ENCODE data around the gene DHX32.

DNA sequence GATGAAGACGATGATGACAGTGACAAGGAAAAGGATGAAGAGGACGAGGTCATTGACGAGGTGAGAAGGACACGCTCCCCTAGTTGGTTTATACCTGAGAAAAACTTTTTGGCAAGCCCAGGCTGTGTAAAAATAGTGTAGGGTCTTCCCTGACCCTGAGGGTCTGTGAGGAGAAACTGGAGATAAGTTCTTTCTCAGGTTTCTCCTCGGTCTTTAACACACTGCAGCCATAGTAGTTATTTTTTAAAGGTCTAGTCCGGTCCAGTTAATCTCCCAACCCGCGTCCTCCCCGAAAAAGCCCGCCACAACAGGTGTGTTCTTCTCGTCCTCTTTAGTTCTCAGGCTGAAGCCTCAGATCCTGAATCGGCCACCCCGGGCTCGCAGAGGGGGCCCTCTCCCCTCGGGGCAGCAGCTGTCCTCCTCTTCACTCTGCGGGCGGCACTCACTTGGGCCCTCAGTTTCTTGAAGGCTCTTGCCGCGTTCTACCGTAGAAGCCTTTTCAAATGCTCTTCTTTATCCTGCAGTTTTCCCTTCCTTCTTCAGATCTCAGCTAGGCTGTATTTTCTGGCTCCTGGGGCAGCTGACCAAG is 57.3 kb downstream of the DHX32 start:
- no peak for TF ChIP-seq ESRRG (CRISPR knock-in tag; IDR thresholded peaks at IDR 0.05)
- no peak for TF ChIP-seq RARB (CRISPR knock-in tag; IDR thresholded peaks at IDR 0.05)
- TF ChIP-seq GLIS3 (CRISPR knock-in tag; IDR thresholded peaks at IDR 0.05) = no peak
- no peak for TF ChIP-seq SNAI2 (CRISPR knock-in tag; IDR thresholded peaks at IDR 0.05)
- TF ChIP-seq ZNF565 (CRISPR knock-in tag; conservative IDR thresholded peaks at IDR 0.05; ENCODE audit: low read depth) = no peak
- no peak for TF ChIP-seq ZC3H10 (CRISPR knock-in tag; IDR thresholded peaks at IDR 0.05)
- TF ChIP-seq CREB5 (CRISPR knock-in tag; IDR thresholded peaks at IDR 0.05; ENCODE audit: low read depth) = no peak
- no peak for TF ChIP-seq ZFP3 (CRISPR knock-in tag; IDR thresholded peaks at IDR 0.05)
- no peak for TF ChIP-seq OSR1 (CRISPR knock-in tag; IDR thresholded peaks at IDR 0.05)
- no peak for TF ChIP-seq TSHZ2 (CRISPR knock-in tag; IDR thresholded peaks at IDR 0.05)
- TF ChIP-seq PPARA (CRISPR knock-in tag; IDR thresholded peaks at IDR 0.05; ENCODE audit: borderline replicate concordance) = no peak
- TF ChIP-seq TCF4 (CRISPR knock-in tag; IDR thresholded peaks at IDR 0.05; ENCODE audit: borderline replicate concordance) = no peak

Measured in SK-N-SH treated with all-trans-retinoic acid at 6 μM for 48 hours (cell line).